GM23338 (cell line): ENCODE measurements around the gene SYVN1. TPM values are rescaled to one million over a fixed set of nuclear protein-coding genes. Genes with fewer than 3 reads are reported as not detected.

ENCODE experiments used
- ATAC-seq: fragments of 200-7000 bp; cut with Tn5 transposase; 3 replicates; pipeline ENCODE4 v1.9.1; 2020
- DNase-seq: peaks from one replicate; pipeline ENCODE4 v3.0.0-alpha.2; 2015; ENCODE audit warnings: low spot score
- H2AFZ ChIP-seq: fragments of 200-600 bp; sonication (generic); 2 replicates; pipeline ENCODE4 v1.8.0; 2016; ENCODE audit warnings: antibody characterized with exemption, mild to moderate bottlenecking, moderate library complexity
- H3F3A ChIP-seq: fragments of 200-600 bp; sonication (generic); replicated peaks from 2 replicates; pipeline ENCODE4 v1.8.0; 2017; ENCODE audit warnings: antibody characterized with exemption, mixed run types, low read depth
- H3K27ac ChIP-seq: fragments of 200-600 bp; sonication (generic); 2 replicates; pipeline ENCODE4 v1.6.1; 2016; ENCODE audit warnings: low read depth
- H3K27me3 ChIP-seq: fragments of 200-600 bp; sonication (generic); 2 replicates; pipeline ENCODE4 v1.8.0; 2016; ENCODE audit warnings: mild to moderate bottlenecking, mixed run types, moderate library complexity; ENCODE audit not compliant: insufficient read depth
- H3K36me3 ChIP-seq: fragments of 200-600 bp; sonication (generic); 2 replicates; pipeline ENCODE4 v1.8.0; 2016; ENCODE audit warnings: mild to moderate bottlenecking; ENCODE audit not compliant: insufficient read depth
- H3K4me1 ChIP-seq: fragments of 200-600 bp; sonication (generic); 2 replicates; pipeline ENCODE4 v1.8.0; 2016; ENCODE audit warnings: mild to moderate bottlenecking, moderate library complexity; ENCODE audit not compliant: insufficient read depth
- H3K4me2 ChIP-seq: fragments of 200-600 bp; sonication (generic); 2 replicates; pipeline ENCODE4 v1.7.1; 2017; ENCODE audit warnings: mixed run types
- H3K4me3 ChIP-seq: fragments of 200-600 bp; sonication (generic); 2 replicates; pipeline ENCODE4 v1.6.1; 2016; ENCODE audit warnings: mixed run types
- H3K79me2 ChIP-seq: fragments of 200-600 bp; sonication (generic); replicated peaks from 2 replicates; pipeline ENCODE4 v1.8.0; 2017; ENCODE audit warnings: mild to moderate bottlenecking; ENCODE audit not compliant: insufficient read depth
- H3K9me2 ChIP-seq: fragments of 200-600 bp; sonication (generic); 2 replicates; pipeline ENCODE4 v1.8.0; 2017; ENCODE audit not compliant: insufficient read depth
- H4K20me1 ChIP-seq: fragments of 200-600 bp; sonication (generic); replicated peaks from 2 replicates; pipeline ENCODE4 v1.8.0; 2017; ENCODE audit warnings: mild to moderate bottlenecking; ENCODE audit not compliant: insufficient read depth
- H3K27ac Mint-ChIP-seq: 2 replicates; pipeline ENCODE4 v1.8.0; 2020; ENCODE audit warnings: inconsistent platforms, mild to moderate bottlenecking, moderate library complexity, mixed read lengths
- H3K27me3 Mint-ChIP-seq: 3 replicates; pipeline ENCODE4 v1.8.0; 2022; ENCODE audit warnings: low read depth, mild to moderate bottlenecking, moderate library complexity, mixed read lengths, inconsistent platforms; ENCODE audit not compliant: insufficient read depth, poor library complexity
- H3K36me3 Mint-ChIP-seq: 3 replicates; pipeline ENCODE4 v1.8.0; 2021; ENCODE audit warnings: low read depth, mild to moderate bottlenecking, inconsistent platforms, moderate library complexity, mixed read lengths
- H3K4me1 Mint-ChIP-seq: 3 replicates; pipeline ENCODE4 v1.8.0; 2020; ENCODE audit warnings: mild to moderate bottlenecking, inconsistent platforms, mixed read lengths
- H3K4me3 Mint-ChIP-seq: 3 replicates; pipeline ENCODE4 v1.8.0; 2021; ENCODE audit warnings: moderate library complexity, mild to moderate bottlenecking, inconsistent platforms, mixed read lengths
- H3K9me3 Mint-ChIP-seq: 3 replicates; pipeline ENCODE4 v1.8.0; 2020; ENCODE audit warnings: moderate library complexity, mild to moderate bottlenecking, inconsistent platforms, mixed read lengths
- CREB1 ChIP-seq: fragments of 250-450 bp; sonication (Bioruptor Pico); IDR thresholded peaks from 2 replicates; pipeline ENCODE4 v1.5.0; 2020; ENCODE audit warnings: low read depth, mild to moderate bottlenecking, moderate library complexity
- CTCF ChIP-seq, 2 experiments: fragments of 200-600 bp in 1 of 2; sonication (generic) in 1 of 2; conservative IDR thresholded peaks; 2 replicates each; pipeline versions ENCODE4 v1.5.1 to v1.6.1; 2016 to 2017; ENCODE audit warnings: antibody characterized with exemption in 2 of 2, low read depth in 2 of 2, mild to moderate bottlenecking in 2 of 2, moderate library complexity in 1 of 2
- EZH2phosphoT487 ChIP-seq: fragments of 200-600 bp; sonication (generic); IDR thresholded peaks from one replicate; pipeline ENCODE4 v1.8.1; 2018; ENCODE audit warnings: antibody characterized with exemption; ENCODE audit not compliant: unreplicated experiment
- JUNB ChIP-seq: IDR thresholded peaks from one replicate; pipeline ENCODE4 v1.6.1; 2016; ENCODE audit warnings: antibody characterized with exemption; ENCODE audit not compliant: unreplicated experiment
- NANOG ChIP-seq: IDR thresholded peaks from 2 replicates; pipeline ENCODE4 v1.6.1; 2016; ENCODE audit warnings: antibody characterized with exemption, borderline replicate concordance
- POLR2AphosphoS5 ChIP-seq: IDR thresholded peaks from 2 replicates; pipeline ENCODE4 v1.6.1; 2016; ENCODE audit warnings: antibody characterized with exemption, low read depth
- REST ChIP-seq: IDR thresholded peaks from one replicate; pipeline ENCODE4 v1.6.1; 2018; ENCODE audit warnings: antibody characterized with exemption; ENCODE audit not compliant: unreplicated experiment
- ZNF331 ChIP-seq: fragments of 250-450 bp; sonication (Bioruptor Pico); IDR thresholded peaks from 2 replicates; pipeline ENCODE4 v1.5.0; 2020; ENCODE audit warnings: low read depth, mild to moderate bottlenecking, moderate library complexity
- polyA plus RNA-seq: library from polyadenylated mRNA; unstranded; fragments of >200 nt; fragmentation: Nextera tagmentation; extraction: Ambion mirVana; gene quantifications from 2 replicates; pipeline ENCODE4 v1.2.1, GENCODE V29; 2016
- total RNA-seq: library from RNA; depleted of rRNA; stranded (reverse); fragments of >200 nt; shearing (Covaris generic); gene quantifications from 2 replicates; pipeline ENCODE4 v1.2.3, GENCODE V29; 2014
- TF ChIP-seq, protein P1 (sequence below): IDR thresholded peaks from 2 replicates; pipeline ENCODE4 v1.6.1; 2016; ENCODE audit warnings: antibody characterized with exemption

The SYVN1 gene
- total and polyA plus RNA-seq, 2 experiments from 2014 or later = 13.8 to 28.7 TPM

DNA sequence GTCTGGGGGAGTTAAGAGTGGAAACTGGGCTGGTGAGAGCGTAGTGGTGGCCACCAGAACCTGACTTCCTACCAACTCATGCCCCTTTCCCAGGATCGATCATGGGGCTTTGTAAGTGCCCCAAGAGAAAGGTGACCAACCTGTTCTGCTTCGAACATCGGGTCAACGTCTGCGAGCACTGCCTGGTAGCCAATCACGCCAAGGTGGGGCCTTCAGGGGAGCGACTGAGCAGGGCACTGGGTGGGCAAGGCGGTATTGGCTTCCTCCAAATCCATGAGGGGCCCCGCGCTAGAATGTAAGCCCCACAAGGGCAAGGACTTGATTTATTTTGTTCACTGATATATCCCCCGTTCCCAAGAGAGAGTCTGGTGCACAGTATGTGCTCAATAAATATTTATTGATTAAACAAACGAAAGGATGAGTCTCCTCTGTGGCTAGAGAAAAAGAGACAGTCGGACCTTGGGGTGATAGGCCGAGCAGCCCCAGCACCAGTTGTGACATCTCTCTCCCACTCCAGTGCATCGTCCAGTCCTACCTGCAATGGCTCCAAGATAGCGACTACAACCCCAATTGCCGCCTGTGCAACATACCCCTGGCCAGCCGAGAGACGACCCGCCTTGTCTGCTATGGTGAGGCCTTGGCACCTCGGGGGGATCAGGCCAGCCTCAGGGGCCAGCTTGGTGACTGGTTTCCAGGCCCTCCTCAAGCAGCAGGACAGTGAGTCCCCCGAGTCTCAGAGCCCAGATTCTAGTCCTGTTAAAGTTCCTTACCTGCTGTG is 49.5 kb downstream of the SYVN1 start:
- Histone ChIP-seq H3K79me2 (peaks cover 44% of the 10 kb centered on the region), H3K4me3 (peak overlapping the region; percentile 93), H3K27me3 (no peaks in the 10 kb centered on the region), H3K36me3 (peaks cover 9% of the 10 kb centered on the region), H3F3A (peaks cover 19% of the 10 kb centered on the region; the same call in 1 of the 2 replicates), H4K20me1 (peaks cover 28% of the 10 kb centered on the region), H3K27ac (peak overlapping the region; percentile 96), H2AFZ (peak overlapping the region; percentile 81; the same call in 1 of the 2 replicates), H3K4me1 (peaks cover 8% of the 10 kb centered on the region; the same call in 1 of the 2 replicates), H3K9me2 (no peaks in the 10 kb centered on the region), H3K4me2 (peak overlapping the region; percentile 96)
- ATAC-seq (peak; percentile 19), DNase-seq (peak; percentile 53)
- Mint-ChIP-seq H3K4me3 (peak overlapping the region; percentile 100), H3K27ac (peak overlapping the region; percentile 99), H3K36me3 (peaks cover 35% of the 10 kb centered on the region), H3K27me3 (peaks cover 8% of the 10 kb centered on the region), H3K9me3 (no peaks in the 10 kb centered on the region; the same call in 2 of the 3 replicates), H3K4me1 (peaks cover 20% of the 10 kb centered on the region)
- TF ChIP-seq NANOG (no peak), JUNB (no peak), EZH2phosphoT487 (no peak)

- Histone ChIP-seq H4K20me1 (peaks cover 30% of the 10 kb centered on the region), H3K79me2 (peaks cover 46% of the 10 kb centered on the region), H3K9me2 (no peaks in the 10 kb centered on the region), H3K27ac (peak within 1 kb of the TSS; percentile 96), H2AFZ (peak within 1 kb of the TSS; percentile 91), H3K27me3 (no peaks in the 10 kb centered on the region), H3K36me3 (peaks cover 9% of the 10 kb centered on the region), H3F3A (peaks cover 23% of the 10 kb centered on the region; the same call in 1 of the 2 replicates), H3K4me3 (peak within 1 kb of the TSS; percentile 93), H3K4me2 (peak within 1 kb of the TSS; percentile 96), H3K4me1 (peaks cover 8% of the 10 kb centered on the region; the same call in 1 of the 2 replicates)
- Mint-ChIP-seq H3K4me1 (peaks cover 20% of the 10 kb centered on the region), H3K36me3 (peaks cover 38% of the 10 kb centered on the region), H3K27me3 (peaks cover 8% of the 10 kb centered on the region), H3K9me3 (no peaks in the 10 kb centered on the region; the same call in 2 of the 3 replicates), H3K27ac (peak within 1 kb of the TSS; percentile 99), H3K4me3 (peak within 1 kb of the TSS; percentile 100)
- DNase-seq (peak; percentile 97), ATAC-seq (peak; percentile 83)
- no peak for TF ChIP-seq EZH2phosphoT487
- TF ChIP-seq CREB1 = peak; percentile 99
- TF ChIP-seq CTCF (conservative IDR thresholded peaks at IDR 0.05; ENCODE audit: low read depth in 2 of 2) = no peak
- TF ChIP-seq REST = no peak
- no peak for TF ChIP-seq NANOG
- TF ChIP-seq ZNF331 (CRISPR knock-in tag) = no peak
- peak; percentile 86 for TF ChIP-seq POLR2AphosphoS5
- TF ChIP-seq, protein P1, sequence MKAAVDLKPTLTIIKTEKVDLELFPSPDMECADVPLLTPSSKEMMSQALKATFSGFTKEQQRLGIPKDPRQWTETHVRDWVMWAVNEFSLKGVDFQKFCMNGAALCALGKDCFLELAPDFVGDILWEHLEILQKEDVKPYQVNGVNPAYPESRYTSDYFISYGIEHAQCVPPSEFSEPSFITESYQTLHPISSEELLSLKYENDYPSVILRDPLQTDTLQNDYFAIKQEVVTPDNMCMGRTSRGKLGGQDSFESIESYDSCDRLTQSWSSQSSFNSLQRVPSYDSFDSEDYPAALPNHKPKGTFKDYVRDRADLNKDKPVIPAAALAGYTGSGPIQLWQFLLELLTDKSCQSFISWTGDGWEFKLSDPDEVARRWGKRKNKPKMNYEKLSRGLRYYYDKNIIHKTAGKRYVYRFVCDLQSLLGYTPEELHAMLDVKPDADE = peak; percentile 55
Observed at GRCh38 chr11:65083834-65084597, 50.3 kb downstream of the SYVN1 start, which contains the start of the genes CDCA5 and ZFPL1. Gene CDCA5 (minus strand): TSS chr11:65084040. CDS start chr11:65083978, 62 bp downstream. Gene ZFPL1 (plus strand): TSS chr11:65084222. CDS start chr11:65084699, 477 bp downstream.
